Caco-2 (cell line): Measurements from ENCODE around the gene BRIP1. TPM values are rescaled to one million over a fixed set of nuclear protein-coding genes. Genes with fewer than 3 reads are reported as not detected.

ENCODE experiments used
- BruUV-seq: library from RNA; stranded (reverse); fragments of 400-500 nt; replicated peaks from 2 replicates; lab custom pipeline; 2021; lab: Mats Ljungman, UMichigan
- CTCF ChIA-PET: fragments of 300-600 bp; sonication (Branson Sonifier 250); formaldehyde crosslinking; loops from one replicate; lab custom pipeline; 2022; ENCODE audit warnings: antibody characterized with exemption; lab: Charles Lee
- POLR2A ChIA-PET: fragments of 300-600 bp; sonication (Branson Sonifier 250); formaldehyde crosslinking; loops from one replicate; lab custom pipeline; 2022; ENCODE audit warnings: antibody characterized with exemption; lab: Charles Lee
- DNase-seq, 2 experiments: peaks; one replicate each; pipeline versions ENCODE4 v3.0.0 to v3.0.0-alpha.2; 2020 to 2022
- H3K27me3 ChIP-seq: replicated peaks from 2 replicates; pipeline ENCODE4 v1.6.0; 2011; ENCODE audit warnings: low read length; ENCODE audit not compliant: control insufficient read depth, insufficient read depth
- H3K36me3 ChIP-seq: 2 replicates; pipeline ENCODE4 v1.5.1; 2011; ENCODE audit warnings: low read length; ENCODE audit not compliant: control insufficient read depth, insufficient read depth
- H3K4me1 ChIP-seq: fragments of 250-450 bp; sonication (Bioruptor Pico); 2 replicates; pipeline ENCODE4 v1.5.1; 2020; ENCODE audit warnings: mild to moderate bottlenecking
- H3K4me3 ChIP-seq: 2 replicates; pipeline ENCODE4 v1.5.1; 2011; ENCODE audit warnings: low read depth, mild to moderate bottlenecking, control low read depth, low read length
- H3K9me3 ChIP-seq: fragments of 250-450 bp; sonication (Bioruptor Pico); 2 replicates; pipeline ENCODE4 v1.5.1; 2020; ENCODE audit warnings: mild to moderate bottlenecking, moderate library complexity
- H3K27ac Mint-ChIP-seq: one replicate; pipeline ENCODE4 v1.8.0; 2022; ENCODE audit warnings: mixed read lengths; ENCODE audit not compliant: unreplicated experiment
- H3K27me3 Mint-ChIP-seq: one replicate; pipeline ENCODE4 v1.8.0; 2022; ENCODE audit warnings: mixed read lengths; ENCODE audit not compliant: insufficient read depth, unreplicated experiment
- H3K36me3 Mint-ChIP-seq: one replicate; pipeline ENCODE4 v1.8.0; 2022; ENCODE audit warnings: mild to moderate bottlenecking, mixed read lengths; ENCODE audit not compliant: insufficient read depth, unreplicated experiment
- H3K4me1 Mint-ChIP-seq: one replicate; pipeline ENCODE4 v1.8.0; 2022; ENCODE audit warnings: low read depth, mixed read lengths; ENCODE audit not compliant: unreplicated experiment
- H3K4me3 Mint-ChIP-seq: one replicate; pipeline ENCODE4 v1.8.0; 2022; ENCODE audit warnings: mild to moderate bottlenecking, moderate library complexity, mixed read lengths; ENCODE audit not compliant: unreplicated experiment
- H3K9me3 Mint-ChIP-seq: one replicate; pipeline ENCODE4 v1.8.0; 2022; ENCODE audit warnings: mixed read lengths; ENCODE audit not compliant: unreplicated experiment
- CTCF ChIP-seq, 2 experiments: fragments of 200-600 bp in 1 of 2; IDR thresholded peaks; 1 replicate in 1 of 2; 2 replicates in 1 of 2; pipeline versions ENCODE4 v1.5.1 to v1.8.0; 2011 to 2022; ENCODE audit warnings: antibody characterized with exemption in 1 of 2, control low read depth in 1 of 2, inconsistent platforms in 1 of 2, low read depth in 1 of 2, low read length in 1 of 2, mild to moderate bottlenecking in 1 of 2, moderate library complexity in 1 of 2; ENCODE audit not compliant: insufficient read depth in 1 of 2, severe bottlenecking in 1 of 2, unreplicated experiment in 1 of 2
- intact Hi-C: fragments of 100-400 bp; cut with micrococcal nuclease; formaldehyde crosslinking; loops from one replicate; pipeline ENCODE4 v1.10.0; 2022; ENCODE audit not compliant: unreplicated experiment
- total RNA-seq: library from RNA; stranded (reverse); gene quantifications from 2 replicates; pipeline ENCODE4 v1.2.3, GENCODE V29; 2022

Gene BRIP1
- total RNA-seq, 1 experiment from 2014 or later, result 18.3 TPM

GRCh38 chr17:61634011-61634539 is 229.3 kb downstream of the BRIP1 start:
- intact Hi-C loops, result no loop called here
- CTCF ChIA-PET, result interaction anchor here (1.7 kb wide), 1 partner anchor 475 kb away, joined by 7 read pairs; no protein-coding TSS in a partner anchor
- no TSS peak for BruUV-seq

GRCh38 chr17:61632826-61633225 is 230.5 kb downstream of the BRIP1 start:
- Mint-ChIP-seq H3K4me3 (no peak overlapping the region), H3K9me3 (no peaks in the 10 kb centered on the region), H3K27ac (no peak overlapping the region), H3K36me3 (no peaks in the 10 kb centered on the region), H3K4me1 (no peaks in the 10 kb centered on the region), H3K27me3 (peaks cover 25% of the 10 kb centered on the region)
- intact Hi-C loops, result no loop called here
- no peak for DNase-seq
- Histone ChIP-seq H3K36me3 (no peaks in the 10 kb centered on the region), H3K4me1 (no peaks in the 10 kb centered on the region), H3K9me3 (no peaks in the 10 kb centered on the region; the same call in 1 of the 2 replicates), H3K27me3 (no peaks in the 10 kb centered on the region), H3K4me3 (no peak overlapping the region)
- POLR2A ChIA-PET, result no interaction called here
- BruUV-seq, result no TSS peak
- no peak for TF ChIP-seq CTCF (IDR thresholded peaks at IDR 0.05; ENCODE audit: insufficient read depth in 1 of 2, low read depth in 1 of 2, low read length in 1 of 2, severe bottlenecking in 1 of 2, unreplicated experiment in 1 of 2)
- CTCF ChIA-PET, result no interaction called here

More at GRCh38 chr17:61634011-61634539, 229.3 kb downstream of the BRIP1 start:
- H3K27me3 Mint-ChIP-seq, result peaks cover 31% of the 10 kb centered on the region
- no peaks in the 10 kb centered on the region for H3K4me1 ChIP-seq
- H3K4me1 Mint-ChIP-seq, result no peaks in the 10 kb centered on the region
- no peak for DNase-seq
- H3K27ac Mint-ChIP-seq, result no peak overlapping the region
- H3K36me3 ChIP-seq, result no peaks in the 10 kb centered on the region
- no peak overlapping the region for H3K4me3 Mint-ChIP-seq
- POLR2A ChIA-PET, result no interaction called here
- no peak overlapping the region for H3K4me3 ChIP-seq
- TF ChIP-seq CTCF (IDR thresholded peaks at IDR 0.05; ENCODE audit: insufficient read depth in 1 of 2, low read depth in 1 of 2, low read length in 1 of 2, severe bottlenecking in 1 of 2, unreplicated experiment in 1 of 2), result no peak
- H3K9me3 ChIP-seq, result no peaks in the 10 kb centered on the region; the same call in 1 of the 2 replicates
- H3K9me3 Mint-ChIP-seq, result no peaks in the 10 kb centered on the region
- no peaks in the 10 kb centered on the region for H3K27me3 ChIP-seq
- H3K36me3 Mint-ChIP-seq, result no peaks in the 10 kb centered on the region

- ChIA-PET POLR2A (no interaction called here), CTCF (no interaction called here)
- Histone ChIP-seq H3K9me3 (no peaks in the 10 kb centered on the region; the same call in 1 of the 2 replicates), H3K4me1 (no peaks in the 10 kb centered on the region), H3K4me3 (no peak overlapping the region), H3K36me3 (no peaks in the 10 kb centered on the region), H3K27me3 (no peaks in the 10 kb centered on the region)
- DNase-seq, result no peak
- TF ChIP-seq CTCF (IDR thresholded peaks at IDR 0.05; ENCODE audit: insufficient read depth in 1 of 2, low read depth in 1 of 2, low read length in 1 of 2, severe bottlenecking in 1 of 2, unreplicated experiment in 1 of 2), result no peak
- no peak overlapping the region for H3K4me3 Mint-ChIP-seq
- H3K4me1 Mint-ChIP-seq, result no peaks in the 10 kb centered on the region
- peaks cover 26% of the 10 kb centered on the region for H3K27me3 Mint-ChIP-seq
- intact Hi-C loops, result no loop called here
- H3K27ac Mint-ChIP-seq, result no peak overlapping the region
- no peaks in the 10 kb centered on the region for H3K36me3 Mint-ChIP-seq
- BruUV-seq, result no TSS peak
- H3K9me3 Mint-ChIP-seq, result no peaks in the 10 kb centered on the region
Observed at GRCh38 chr17:61631800-61632199, 231.5 kb downstream of the BRIP1 start.

Other genes starting within 250 kb of the BRIP1 start
- gene INTS2, start 64.5 kb upstream of the BRIP1 start, total RNA-seq, result 20.1 and 20.8 TPM in 2 replicates
- 77.6 and 79.6 TPM in 2 replicates for gene MED13, start 201.8 kb upstream of the BRIP1 start, total RNA-seq